Parathyroid adenoma (tissue), 2 donors: ENCODE measurements around the gene ZWILCH.
A peak's percentile ranks its signal among the peaks of the same experiment; 100 is the strongest.
"Not testable (repeated sequence)": the region's sequence is repeated elsewhere in the genome, so short reads cannot be mapped to it uniquely, and the experiment has no call there.

Source experiments
- H2AFZ ChIP-seq: fragments of 300-600 bp; sonication (generic); one replicate; pipeline ENCODE4 v1.7.0; 2017; ENCODE audit warnings: antibody characterized with exemption, mild to moderate bottlenecking
- H3K27ac ChIP-seq: fragments of 300-600 bp; sonication (generic); one replicate; pipeline ENCODE4 v1.7.0; 2017
- H3K27me3 ChIP-seq: fragments of 300-600 bp; sonication (generic); one replicate; pipeline ENCODE4 v1.7.0; 2017; ENCODE audit warnings: low read length; ENCODE audit not compliant: control insufficient read depth, insufficient read depth
- H3K36me3 ChIP-seq: fragments of 300-600 bp; sonication (generic); one replicate; pipeline ENCODE4 v1.7.0; 2017; ENCODE audit warnings: low read length; ENCODE audit not compliant: control insufficient read depth, insufficient read depth
- H3K4me1 ChIP-seq: fragments of 300-600 bp; sonication (generic); one replicate; pipeline ENCODE4 v1.7.0; 2017; ENCODE audit warnings: control low read depth
- H3K4me2 ChIP-seq: fragments of 300-600 bp; sonication (generic); one replicate; pipeline ENCODE4 v1.7.0; 2017; ENCODE audit warnings: low read length
- H3K4me3 ChIP-seq: fragments of 300-600 bp; sonication (generic); one replicate; pipeline ENCODE4 v1.7.0; 2017; ENCODE audit warnings: low read depth, low read length
- H3K79me2 ChIP-seq: fragments of 300-600 bp; sonication (generic); one replicate; pipeline ENCODE4 v1.7.0; 2017; ENCODE audit warnings: control low read depth
- H3K9ac ChIP-seq: fragments of 300-600 bp; sonication (generic); one replicate; pipeline ENCODE4 v1.7.0; 2017; ENCODE audit warnings: mild to moderate bottlenecking
- H3K9me3 ChIP-seq: fragments of 300-600 bp; sonication (generic); one replicate; pipeline ENCODE4 v1.7.0; 2017; ENCODE audit warnings: low read length; ENCODE audit not compliant: control insufficient read depth
- CTCF ChIP-seq: fragments of 300-600 bp; sonication (generic); IDR thresholded peaks from one replicate; pipeline ENCODE4 v1.7.0; 2017; ENCODE audit warnings: antibody characterized with exemption, mild to moderate bottlenecking
- donor health status: primary hyperparathyroidism.

ZWILCH gene

GRCh38 chr15:66504563-66505429 is at the start of gene ZWILCH, which contains the start of gene RPL4:
Gene ZWILCH (plus strand): TSS chr15:66505326. CDS start chr15:66505339, 13 bp downstream.
Gene RPL4 (minus strand): TSS chr15:66504855. CDS start chr15:66504790, 65 bp downstream.
- H3K79me2 ChIP-seq: peaks cover 5% of the 10 kb centered on the region
- TF ChIP-seq CTCF: no peak
- peak within 1 kb of the TSS; percentile 89 for H3K27ac ChIP-seq
- H3K9ac ChIP-seq: peak within 1 kb of the TSS; percentile 35
- peak within 1 kb of the TSS; percentile 81 for H2AFZ ChIP-seq
- H3K27me3 ChIP-seq: no peaks in the 10 kb centered on the region
- H3K4me3 ChIP-seq: peak within 1 kb of the TSS; percentile 77
- no peaks in the 10 kb centered on the region for H3K36me3 ChIP-seq
- H3K4me1 ChIP-seq: no peaks in the 10 kb centered on the region
- no peaks in the 10 kb centered on the region for H3K9me3 ChIP-seq
- peak within 1 kb of the TSS; percentile 72 for H3K4me2 ChIP-seq

GRCh38 chr15:66456211-66456610 is 48.9 kb upstream of the ZWILCH start:
- no peaks in the 10 kb centered on the region for H3K9me3 ChIP-seq
- no peaks in the 10 kb centered on the region for H3K27me3 ChIP-seq
- H3K9ac ChIP-seq: no peak overlapping the region
- TF ChIP-seq CTCF: no peak
- no peaks in the 10 kb centered on the region for H3K79me2 ChIP-seq
- H3K4me3 ChIP-seq: no peak overlapping the region
- no peak overlapping the region for H2AFZ ChIP-seq
- H3K4me2 ChIP-seq: no peak overlapping the region
- no peak overlapping the region for H3K27ac ChIP-seq
- no peaks in the 10 kb centered on the region for H3K36me3 ChIP-seq
- H3K4me1 ChIP-seq: no peaks in the 10 kb centered on the region

GRCh38 chr15:66459818-66460615 is 45.1 kb upstream of the ZWILCH start:
- no peaks in the 10 kb centered on the region for H3K27me3 ChIP-seq
- H3K9me3 ChIP-seq: no peaks in the 10 kb centered on the region
- H3K4me3 ChIP-seq: no peak overlapping the region
- H3K4me2 ChIP-seq: no peak overlapping the region
- no peak overlapping the region for H2AFZ ChIP-seq
- TF ChIP-seq CTCF: no peak
- H3K36me3 ChIP-seq: no peaks in the 10 kb centered on the region
- H3K4me1 ChIP-seq: no peaks in the 10 kb centered on the region
- H3K27ac ChIP-seq: no peak overlapping the region
- H3K79me2 ChIP-seq: no peaks in the 10 kb centered on the region
- H3K9ac ChIP-seq: no peak overlapping the region

- H3K9ac ChIP-seq, H3K4me1 ChIP-seq, H2AFZ ChIP-seq: not testable (repeated sequence)
Observed at GRCh38 chr15:66461294-66461693, 43.8 kb upstream of the ZWILCH start.

GRCh38 chr15:66461917-66462316 is 43.2 kb upstream of the ZWILCH start:
- Histone ChIP-seq H3K9me3 (no peaks in the 10 kb centered on the region), H3K4me3 (no peak overlapping the region)
- no peak for TF ChIP-seq CTCF

More at GRCh38 chr15:66461294-66461693, 43.8 kb upstream of the ZWILCH start:
- not testable (repeated sequence) for H3K27ac ChIP-seq, H3K4me2 ChIP-seq, H3K4me3 ChIP-seq, H3K27me3 ChIP-seq, H3K9me3 ChIP-seq, H3K79me2 ChIP-seq, H3K36me3 ChIP-seq

More at GRCh38 chr15:66461917-66462316, 43.2 kb upstream of the ZWILCH start:
- Histone ChIP-seq H3K79me2 (no peaks in the 10 kb centered on the region), H3K36me3 (no peaks in the 10 kb centered on the region), H3K27ac (no peak overlapping the region), H3K27me3 (no peaks in the 10 kb centered on the region), H3K4me2 (no peak overlapping the region), H3K9ac (no peak overlapping the region), H2AFZ (no peak overlapping the region), H3K4me1 (no peaks in the 10 kb centered on the region)
